Stomach (tissue), 4 donors: Measurements from ENCODE around the gene SPDYE16.
"Not testable (repeated sequence)": the region's sequence is repeated elsewhere in the genome, so short reads cannot be mapped to it uniquely, and the experiment has no call there.

Experiments used
- CTCF ChIP-seq, 7 experiments: fragments of 450-650 bp in 4 of 7; fragments of 200-600 bp in 3 of 7; sonication (generic) in 3 of 7; IDR thresholded peaks; one replicate each; pipeline ENCODE4 v1.5.1; 2016 to 2019; ENCODE audit warnings: antibody characterized with exemption in 7 of 7, control low read depth in 2 of 7, mild to moderate bottlenecking in 1 of 7
- POLR2A ChIP-seq, 4 donors: fragments of 450-650 bp; IDR thresholded peaks; one replicate each; pipeline ENCODE4 v1.6.1; 2016; ENCODE audit warnings: antibody characterized with exemption in 4 of 4, control low read depth in 2 of 4, mild to moderate bottlenecking in 1 of 4, moderate library complexity in 1 of 4

- TF ChIP-seq POLR2A, CTCF (IDR thresholded peaks at IDR 0.05): not testable (repeated sequence)
These were observed 47.4 kb downstream of the SPDYE16 start for GRCh38 chr7:76495717-76496116.
